IMR-90 (cell line): ENCODE measurements around the gene NCKAP5. TPM values are rescaled to one million over a fixed set of nuclear protein-coding genes. Genes with fewer than 3 reads are reported as not detected.

Source experiments
- ATAC-seq: fragments of 200-7000 bp; cut with Tn5 transposase; 2 replicates; pipeline ENCODE4 v1.9.1; 2020; ENCODE audit warnings: low read depth, mild to moderate bottlenecking, moderate library complexity
- BruUV-seq: library from RNA; stranded (reverse); fragments of 400-500 nt; replicated peaks from 2 replicates; lab custom pipeline; 2021; lab: Mats Ljungman, UMichigan
- CTCF ChIA-PET: fragments of 300-600 bp; formaldehyde crosslinking; extraction: SDS; loops from one replicate; lab custom pipeline; 2021; ENCODE audit warnings: antibody characterized with exemption; lab: Yijun Ruan, JAX
- POLR2A ChIA-PET: fragments of 300-600 bp; sonication (Branson Sonifier 250); formaldehyde crosslinking; loops from one replicate; lab custom pipeline; 2022; ENCODE audit warnings: antibody characterized with exemption; ENCODE audit not compliant: unreplicated experiment; lab: Charles Lee
- DNase-seq: peaks from one replicate; pipeline ENCODE4 v3.0.0; 2013
- H2AFZ ChIP-seq: replicated peaks from 2 replicates; pipeline ENCODE3; 2013; ENCODE audit warnings: low read length, mild to moderate bottlenecking; ENCODE audit not compliant: poor library complexity
- H2AK5ac ChIP-seq: 2 replicates; pipeline ENCODE4 v1.6.1; 2013; ENCODE audit warnings: low read depth, low read length, inconsistent platforms
- H2AK9ac ChIP-seq: replicated peaks from 2 replicates; pipeline ENCODE3; 2013; ENCODE audit warnings: mild to moderate bottlenecking, low read depth, low read length, moderate library complexity; ENCODE audit not compliant: poor library complexity
- H2BK120ac ChIP-seq: 2 replicates; pipeline ENCODE4 v1.6.1; 2013; ENCODE audit warnings: low read depth, low read length, inconsistent platforms
- H2BK15ac ChIP-seq: 3 replicates; pipeline ENCODE4 v1.6.1; 2013; ENCODE audit warnings: low read depth, low read length, inconsistent platforms
- H2BK20ac ChIP-seq: 2 replicates; pipeline ENCODE4 v1.6.1; 2013; ENCODE audit warnings: low read depth, mild to moderate bottlenecking, inconsistent platforms, low read length, moderate library complexity
- H2BK5ac ChIP-seq: 2 replicates; pipeline ENCODE4 v1.6.1; 2013; ENCODE audit warnings: mild to moderate bottlenecking, low read depth, low read length, inconsistent platforms; ENCODE audit not compliant: poor library complexity, severe bottlenecking
- H3K14ac ChIP-seq: replicated peaks from 2 replicates; pipeline ENCODE4 v1.6.1; 2013; ENCODE audit warnings: low read depth, low read length, inconsistent platforms
- H3K18ac ChIP-seq: 2 replicates; pipeline ENCODE4 v1.6.1; 2013; ENCODE audit warnings: low read depth, low read length, control low read depth
- H3K23ac ChIP-seq: 2 replicates; pipeline ENCODE4 v1.6.1; 2013; ENCODE audit warnings: low read depth, low read length, inconsistent platforms
- H3K27ac ChIP-seq: 2 replicates; pipeline ENCODE4 v1.5.1; 2013; ENCODE audit warnings: mild to moderate bottlenecking, control low read depth, low read length; ENCODE audit not compliant: insufficient read depth
- H3K27me3 ChIP-seq: 2 replicates; pipeline ENCODE4 v1.6.1; 2013; ENCODE audit warnings: low read length; ENCODE audit not compliant: control insufficient read depth, insufficient read depth
- H3K36me3 ChIP-seq: 2 replicates; pipeline ENCODE4 v1.6.1; 2013; ENCODE audit warnings: low read length, mixed read lengths; ENCODE audit not compliant: control insufficient read depth, insufficient read depth
- H3K4ac ChIP-seq: 2 replicates; pipeline ENCODE4 v1.6.1; 2013; ENCODE audit warnings: low read depth, low read length, inconsistent platforms
- H3K4me1 ChIP-seq: 2 replicates; pipeline ENCODE4 v1.6.1; 2013; ENCODE audit warnings: low read length, mixed read lengths; ENCODE audit not compliant: control insufficient read depth, insufficient read depth
- H3K4me2 ChIP-seq: 2 replicates; pipeline ENCODE4 v1.6.1; 2013; ENCODE audit warnings: low read depth, mild to moderate bottlenecking, control low read depth, low read length, moderate library complexity
- H3K4me3 ChIP-seq: 2 replicates; pipeline ENCODE4 v1.5.1; 2013; ENCODE audit warnings: low read depth, mild to moderate bottlenecking, control low read depth, low read length, moderate library complexity; ENCODE audit not compliant: insufficient read depth
- H3K56ac ChIP-seq: 2 replicates; pipeline ENCODE4 v1.6.1; 2013; ENCODE audit warnings: low read length, inconsistent platforms; ENCODE audit not compliant: insufficient read depth; ENCODE audit errors: extremely low read depth
- H3K79me1 ChIP-seq, 2 experiments: 2 replicates each; pipeline ENCODE4 v1.6.1; 2013; ENCODE audit warnings: low read length in 2 of 2, inconsistent platforms in 1 of 2, low read depth in 1 of 2
- H3K9ac ChIP-seq: 2 replicates; pipeline ENCODE4 v1.6.1; 2013; ENCODE audit warnings: low read depth, low read length, control low read depth
- H3K9me1 ChIP-seq: 2 replicates; pipeline ENCODE4 v1.6.1; 2013; ENCODE audit warnings: low read length, inconsistent platforms; ENCODE audit not compliant: insufficient read depth
- H3K9me3 ChIP-seq: 2 replicates; pipeline ENCODE4 v1.6.1; 2013; ENCODE audit warnings: low read length; ENCODE audit not compliant: control insufficient read depth, insufficient read depth
- H4K20me1 ChIP-seq: 2 replicates; pipeline ENCODE4 v1.6.1; 2013; ENCODE audit warnings: low read length, inconsistent platforms; ENCODE audit not compliant: insufficient read depth
- H4K5ac ChIP-seq: 2 replicates; pipeline ENCODE4 v1.6.1; 2013; ENCODE audit warnings: mild to moderate bottlenecking, low read depth, low read length, control low read depth
- H4K8ac ChIP-seq, 2 experiments: 2 replicates each; pipeline ENCODE4 v1.6.1; 2013; ENCODE audit warnings: low read depth in 2 of 2, low read length in 2 of 2, control low read depth in 1 of 2, inconsistent platforms in 1 of 2
- H4K91ac ChIP-seq: 2 replicates; pipeline ENCODE4 v1.6.1; 2013; ENCODE audit warnings: low read depth, low read length, inconsistent platforms; ENCODE audit not compliant: insufficient read depth
- BHLHE40 ChIP-seq: fragments of 150-350 bp; IDR thresholded peaks from 2 replicates; pipeline ENCODE4 v1.6.1; 2016; ENCODE audit warnings: mild to moderate bottlenecking, low read depth, low read length
- CEBPB ChIP-seq: IDR thresholded peaks from 2 replicates; pipeline ENCODE4 v1.6.1; 2012; ENCODE audit warnings: low read depth, low read length, improper control_type of control experiment
- CHD1 ChIP-seq: IDR thresholded peaks from 2 replicates; pipeline ENCODE4 v1.6.1; 2012; ENCODE audit warnings: low read depth, low read length, improper control_type of control experiment
- FOS ChIP-seq: fragments of 150-350 bp; IDR thresholded peaks from 2 replicates; pipeline ENCODE4 v1.6.1; 2016; ENCODE audit warnings: low read depth, low read length
- MAFK ChIP-seq: IDR thresholded peaks from 2 replicates; pipeline ENCODE4 v1.6.1; 2012; ENCODE audit warnings: low read depth, low read length, improper control_type of control experiment
- NFE2L2 ChIP-seq: fragments of 150-350 bp; IDR thresholded peaks from 2 replicates; pipeline ENCODE4 v1.6.1; 2016; ENCODE audit warnings: low read depth, mild to moderate bottlenecking, low read length
- RAD21 ChIP-seq: IDR thresholded peaks from 2 replicates; pipeline ENCODE4 v1.6.1; 2012; ENCODE audit warnings: low read length, improper control_type of control experiment
- RFX5 ChIP-seq: IDR thresholded peaks from 2 replicates; pipeline ENCODE4 v1.8.0; 2012; ENCODE audit warnings: low read depth, mild to moderate bottlenecking, low read length, moderate library complexity
- SMC3 ChIP-seq: fragments of 150-350 bp; IDR thresholded peaks from 2 replicates; pipeline ENCODE4 v1.6.1; 2016; ENCODE audit warnings: low read depth, mild to moderate bottlenecking, antibody characterized with exemption, low read length, moderate library complexity
- WGBS, 2 experiments: methylation state at CpG; one replicate each; pipeline versions ENCODE4 v1.1.5 to v1.1.7; 2013; ENCODE audit warnings: missing lambda C conversion rate in 2 of 2; ENCODE audit not compliant: insufficient read length in 1 of 2; ENCODE audit errors: extremely low coverage in 2 of 2; 5-methylcytosine and 5-hydroxymethylcytosine counted together
- dilution Hi-C: fragments of 300-500 bp; cut with HindIII; formaldehyde crosslinking; loops from one replicate; pipeline ENCODE4 v1.14.3; 2018; ENCODE audit warnings: low sequenced_read_pairs; ENCODE audit not compliant: unreplicated experiment
- in situ Hi-C: fragments of 300-500 bp; cut with MboI; formaldehyde crosslinking; loops from 3 replicates; pipeline ENCODE4 v1.14.3; 2019; ENCODE audit warnings: low sequenced_read_pairs, inconsistent platforms, mixed read lengths
- intact Hi-C: fragments of 100-400 bp; cut with micrococcal nuclease; formaldehyde crosslinking; loops from 2 replicates; pipeline ENCODE4 v1.10.0; 2022
- polyA plus RNA-seq, 3 experiments: library from polyadenylated mRNA; depleted of rRNA; stranded (reverse); fragments of >200 nt; gene quantifications; 2 replicates each; pipeline ENCODE4 v1.2.3, GENCODE V29; 2012; ENCODE audit warnings: low replicate concordance in 1 of 3
- total RNA-seq: library from RNA; depleted of rRNA; stranded (reverse); fragments of >200 nt; gene quantifications from 2 replicates; pipeline ENCODE4 v1.2.3, GENCODE V29; 2012
- TF ChIP-seq, protein P1 (sequence below): fragments of 150-350 bp; IDR thresholded peaks from 2 replicates; pipeline ENCODE4 v1.6.1; 2016; ENCODE audit warnings: low read depth, mild to moderate bottlenecking, low read length, moderate library complexity, borderline replicate concordance
- TF ChIP-seq, protein P2 (sequence below): conservative IDR thresholded peaks from 2 replicates; pipeline ENCODE4 v1.5.1; 2012; ENCODE audit warnings: mild to moderate bottlenecking, low read depth, low read length, improper control_type of control experiment

The NCKAP5 gene
- total and polyA plus RNA-seq, 2 of the 4 experiments (the other 2 are of a cell fraction): 2.7 to 3.9 TPM

DNA sequence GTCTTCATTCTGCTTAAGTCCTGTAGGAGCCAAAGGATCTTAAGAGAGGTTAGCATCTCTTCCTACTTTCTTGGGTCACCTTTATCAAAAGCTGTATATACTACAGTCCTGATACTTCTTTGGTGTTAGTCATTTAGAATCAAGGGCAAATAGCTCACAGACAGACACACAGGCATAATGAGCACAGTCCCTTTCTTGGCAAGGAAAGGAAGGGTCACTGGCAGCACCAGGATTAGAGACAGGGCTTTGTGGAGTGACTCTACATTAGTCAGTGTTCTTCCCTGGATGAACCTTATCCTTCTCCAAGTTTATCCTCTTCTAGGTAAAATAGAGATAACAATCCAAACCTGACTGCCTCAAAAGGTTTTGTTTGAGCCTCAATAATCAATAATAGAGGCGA lies 40.0 kb upstream of the NCKAP5 start:
- Histone ChIP-seq H3K79me1 (no peaks in the 10 kb centered on the region), H3K4me1 (peaks cover 6% of the 10 kb centered on the region), H2BK5ac (no peak overlapping the region), H2AK9ac (no peak overlapping the region), H3K9me3 (no peaks in the 10 kb centered on the region), H2BK20ac (peak overlapping the region; percentile 65; the same call in 1 of the 2 replicates), H2BK15ac (no peak overlapping the region), H3K4me2 (no peak overlapping the region), H2AK5ac (no peak overlapping the region), H2BK120ac (peak overlapping the region; percentile 56; the same call in 1 of the 2 replicates), H3K18ac (no peak overlapping the region), H3K23ac (no peak overlapping the region; the same call in 1 of the 2 replicates), H3K9me1 (no peaks in the 10 kb centered on the region), H4K5ac (no peak overlapping the region), H3K36me3 (no peaks in the 10 kb centered on the region), H4K20me1 (no peaks in the 10 kb centered on the region), H3K14ac (no peak overlapping the region), H4K8ac (peak overlapping the region in 1 of 2 experiments; percentile 37; a peak in 1 of 4 replicates), H3K4ac (no peak overlapping the region), H3K4me3 (no peak overlapping the region), H2AFZ (no peak overlapping the region), H3K27me3 (no peaks in the 10 kb centered on the region), H4K91ac (no peak overlapping the region), H3K27ac (no peak overlapping the region), H3K9ac (no peak overlapping the region), H3K56ac (no peak overlapping the region)
- ChIA-PET CTCF (no interaction called here), POLR2A (no interaction called here)
- in situ Hi-C loops (no loop called here), intact Hi-C loops (no loop called here), dilution Hi-C loops (no loop called here)
- BruUV-seq: no TSS peak
- TF ChIP-seq SMC3: no peak
- no peak for TF ChIP-seq CHD1
- TF ChIP-seq, protein P1, sequence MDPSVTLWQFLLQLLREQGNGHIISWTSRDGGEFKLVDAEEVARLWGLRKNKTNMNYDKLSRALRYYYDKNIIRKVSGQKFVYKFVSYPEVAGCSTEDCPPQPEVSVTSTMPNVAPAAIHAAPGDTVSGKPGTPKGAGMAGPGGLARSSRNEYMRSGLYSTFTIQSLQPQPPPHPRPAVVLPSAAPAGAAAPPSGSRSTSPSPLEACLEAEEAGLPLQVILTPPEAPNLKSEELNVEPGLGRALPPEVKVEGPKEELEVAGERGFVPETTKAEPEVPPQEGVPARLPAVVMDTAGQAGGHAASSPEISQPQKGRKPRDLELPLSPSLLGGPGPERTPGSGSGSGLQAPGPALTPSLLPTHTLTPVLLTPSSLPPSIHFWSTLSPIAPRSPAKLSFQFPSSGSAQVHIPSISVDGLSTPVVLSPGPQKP: no peak
- TF ChIP-seq FOS: no peak
- TF ChIP-seq MAFK: no peak
- no peak for TF ChIP-seq NFE2L2
- TF ChIP-seq CEBPB: no peak
- no peak for TF ChIP-seq RFX5
- TF ChIP-seq, protein P2, sequence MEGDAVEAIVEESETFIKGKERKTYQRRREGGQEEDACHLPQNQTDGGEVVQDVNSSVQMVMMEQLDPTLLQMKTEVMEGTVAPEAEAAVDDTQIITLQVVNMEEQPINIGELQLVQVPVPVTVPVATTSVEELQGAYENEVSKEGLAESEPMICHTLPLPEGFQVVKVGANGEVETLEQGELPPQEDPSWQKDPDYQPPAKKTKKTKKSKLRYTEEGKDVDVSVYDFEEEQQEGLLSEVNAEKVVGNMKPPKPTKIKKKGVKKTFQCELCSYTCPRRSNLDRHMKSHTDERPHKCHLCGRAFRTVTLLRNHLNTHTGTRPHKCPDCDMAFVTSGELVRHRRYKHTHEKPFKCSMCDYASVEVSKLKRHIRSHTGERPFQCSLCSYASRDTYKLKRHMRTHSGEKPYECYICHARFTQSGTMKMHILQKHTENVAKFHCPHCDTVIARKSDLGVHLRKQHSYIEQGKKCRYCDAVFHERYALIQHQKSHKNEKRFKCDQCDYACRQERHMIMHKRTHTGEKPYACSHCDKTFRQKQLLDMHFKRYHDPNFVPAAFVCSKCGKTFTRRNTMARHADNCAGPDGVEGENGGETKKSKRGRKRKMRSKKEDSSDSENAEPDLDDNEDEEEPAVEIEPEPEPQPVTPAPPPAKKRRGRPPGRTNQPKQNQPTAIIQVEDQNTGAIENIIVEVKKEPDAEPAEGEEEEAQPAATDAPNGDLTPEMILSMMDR: no peak
- no peak for TF ChIP-seq BHLHE40
- TF ChIP-seq RAD21: no peak
- DNase-seq: no peak
- ATAC-seq: no peak
- 100% methylated on average over 1 of the region's 1 CpG; no CpG with 5 or more reads in 1 of the 2 experiments for WGBS, 2 experiments
